IPS-NIHi11 (cell line): Measurements from ENCODE around the gene TRIM63.
A peak's percentile ranks its signal among the peaks of the same experiment; 100 is the strongest.
"Not testable (repeated sequence)": the region's sequence is repeated elsewhere in the genome, so short reads cannot be mapped to it uniquely, and the experiment has no call there.

ENCODE experiments used
- DNase-seq: peaks from one replicate; pipeline ENCODE4 v3.0.0; 2012; ENCODE audit warnings: mixed read lengths, low spot score

Gene TRIM63

DNA sequence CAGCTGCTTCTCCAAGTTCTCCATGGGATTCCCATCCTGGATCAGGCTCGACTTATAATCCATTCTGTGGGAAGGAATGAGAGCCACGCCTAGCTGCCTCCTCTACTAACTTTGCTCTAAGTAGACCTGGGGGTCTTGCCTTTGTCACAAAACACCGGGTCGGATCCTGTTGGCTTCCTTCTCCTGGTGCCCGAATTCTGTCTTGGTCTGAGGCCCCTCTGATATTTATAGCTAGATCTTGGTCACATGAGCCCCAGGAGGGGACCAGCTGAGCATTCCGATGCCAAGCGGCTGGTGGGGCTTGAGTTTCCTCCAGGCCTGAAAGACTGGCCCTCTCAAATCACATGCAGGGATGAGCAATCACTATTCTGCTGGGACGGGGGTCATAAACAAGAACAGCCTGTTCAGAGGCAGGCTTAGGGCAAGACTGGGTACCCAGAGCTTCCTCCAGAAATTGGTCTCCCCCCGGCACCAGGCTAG is at the start of gene TRIM63:
TSS of gene TRIM63 (minus strand) at position 199 of the 480 bp plus-strand sequence. CDS start at position 63, 136 bp downstream.
- DNase-seq = no peak

DNA sequence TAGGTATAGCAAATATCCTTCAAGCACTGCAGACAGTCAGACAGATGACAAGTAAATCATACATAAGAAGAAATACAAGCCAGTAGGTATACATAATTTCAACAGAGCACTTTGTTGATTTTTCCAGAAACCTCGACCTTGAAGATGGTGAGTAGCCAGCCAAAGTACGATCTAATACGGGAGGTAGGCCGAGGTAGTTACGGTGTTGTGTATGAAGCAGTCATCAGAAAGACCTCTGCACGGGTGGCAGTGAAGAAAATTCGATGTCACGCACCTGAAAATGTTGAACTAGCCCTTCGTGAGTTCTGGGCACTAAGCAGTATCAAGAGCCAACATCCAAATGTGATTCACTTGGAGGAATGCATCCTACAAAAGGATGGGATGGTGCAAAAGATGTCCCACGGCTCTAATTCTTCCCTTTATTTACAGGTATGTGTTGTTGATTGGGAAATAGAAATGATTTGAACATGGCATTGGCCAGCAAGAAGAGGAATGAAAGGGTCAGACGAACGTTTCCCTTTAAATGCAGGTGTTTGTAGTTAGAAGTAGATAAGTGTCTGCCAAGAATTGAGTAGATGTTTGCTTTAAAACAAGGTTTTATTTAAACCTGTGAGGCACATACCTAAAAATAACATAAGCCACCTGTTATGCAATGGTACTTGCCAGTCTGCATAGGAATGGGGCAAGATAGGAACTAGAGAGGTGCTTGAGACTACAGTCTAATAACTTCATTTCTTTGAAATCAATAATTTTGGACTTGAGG is 46.9 kb upstream of the TRIM63 start:
- DNase-seq = no peak

DNA sequence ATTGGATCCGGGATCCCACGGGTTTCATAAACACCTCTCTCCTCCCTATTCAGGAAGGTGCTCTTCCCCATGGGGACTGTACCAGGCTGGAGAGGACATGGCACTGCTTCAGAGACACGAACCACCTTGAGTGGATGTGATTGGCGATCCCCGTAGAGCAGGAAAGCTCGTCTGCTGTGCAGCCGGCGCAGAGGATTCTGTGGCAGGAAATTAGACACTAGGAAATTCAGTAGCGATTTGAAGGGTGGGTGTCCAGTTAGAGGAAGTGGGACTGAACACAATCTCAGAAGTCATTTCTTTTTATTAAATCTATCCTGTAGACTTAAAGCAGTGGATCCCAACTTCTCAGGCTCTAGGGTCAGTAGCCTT is 45.0 kb upstream of the TRIM63 start:
- DNase-seq = no peak

DNA sequence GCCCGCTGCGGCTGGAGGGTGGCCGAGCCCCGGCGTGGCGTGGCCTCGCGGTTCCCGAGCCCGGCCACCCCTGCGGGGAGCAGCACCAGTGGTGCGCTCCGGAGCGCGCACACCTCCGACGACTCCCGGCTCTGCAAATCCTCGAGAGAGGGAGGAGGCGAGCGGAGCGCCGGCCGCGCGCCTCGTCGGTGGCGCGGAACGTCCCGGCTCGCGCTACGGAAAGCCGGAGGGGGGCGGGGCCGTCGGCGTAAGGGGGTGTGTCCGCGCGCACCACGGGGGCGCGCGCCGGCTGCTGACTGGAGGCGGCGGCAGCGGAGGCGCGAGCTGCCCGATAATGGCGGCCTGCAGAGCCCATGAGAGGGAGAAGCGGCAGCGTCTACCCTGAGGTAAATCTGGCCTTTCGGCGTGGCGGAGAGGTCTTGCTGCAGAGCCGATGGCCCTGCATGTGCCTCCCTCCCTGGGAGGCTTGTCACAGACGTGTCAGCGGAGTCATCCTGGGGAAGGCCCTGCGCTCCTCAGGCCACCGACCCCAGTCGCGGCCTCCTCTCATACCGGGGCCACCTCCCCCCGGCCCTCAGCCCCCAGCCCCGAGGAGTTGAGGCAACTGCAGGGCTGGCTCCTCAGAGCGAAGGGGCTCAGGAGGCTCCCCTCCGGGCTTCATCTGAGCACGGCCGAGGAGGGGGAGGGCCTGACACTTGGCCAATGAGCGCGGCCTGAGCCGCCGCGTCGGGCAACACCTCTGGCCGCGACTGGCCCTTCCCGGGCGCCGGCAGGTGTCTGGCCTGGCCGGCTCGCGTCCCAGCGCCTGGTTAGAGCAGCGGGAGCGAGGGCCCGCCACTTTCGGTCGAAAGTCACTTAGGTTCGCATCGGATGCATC is 44.3 kb upstream of the TRIM63 start, which contains the start of gene PDIK1L:
TSS of gene PDIK1L (plus strand) at position 295 of the 877 bp plus-strand sequence. CDS start 2,485 bp downstream, outside the sequence.
- peak; percentile 92 for DNase-seq

DNA sequence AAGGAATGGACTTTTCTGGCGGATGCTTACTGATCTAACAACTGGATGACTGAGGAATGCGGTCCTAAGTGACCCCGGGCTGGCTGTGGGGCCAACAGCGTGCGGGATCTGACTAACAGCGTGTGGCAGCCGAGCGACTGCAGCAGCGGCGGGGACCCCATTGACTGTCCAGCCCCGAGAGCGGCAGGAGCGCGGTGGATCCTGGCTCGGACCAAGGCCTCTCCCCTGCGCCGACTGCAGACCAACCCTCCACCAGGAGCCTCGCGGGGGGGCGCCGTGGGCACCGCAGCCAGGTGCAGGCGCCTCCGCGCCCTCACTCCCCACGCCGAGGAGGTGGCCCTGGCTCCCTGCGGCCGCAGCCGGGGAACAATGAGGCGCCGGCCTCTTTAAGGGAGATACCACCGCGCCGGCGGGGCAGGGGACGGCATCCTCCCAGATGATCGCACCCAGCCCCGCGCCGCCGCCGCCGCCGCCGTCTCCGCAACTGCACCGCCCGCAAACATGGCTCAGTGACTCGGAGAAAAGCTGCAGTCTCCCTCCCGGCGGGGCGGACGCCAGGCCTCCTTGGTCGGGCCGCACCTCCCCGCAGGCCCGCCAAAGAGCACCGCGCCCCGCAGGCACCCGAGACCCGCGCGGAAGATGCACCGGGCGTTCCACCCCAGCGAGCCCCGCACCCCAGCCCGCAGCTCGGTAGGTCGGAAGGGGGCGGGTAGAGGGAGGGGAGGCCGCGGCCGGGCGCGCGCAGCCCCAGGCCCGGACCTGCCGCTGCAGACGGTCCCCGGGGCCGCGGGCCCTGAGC is 43.5 kb upstream of the TRIM63 start:
- peak; percentile 86 for DNase-seq

DNA sequence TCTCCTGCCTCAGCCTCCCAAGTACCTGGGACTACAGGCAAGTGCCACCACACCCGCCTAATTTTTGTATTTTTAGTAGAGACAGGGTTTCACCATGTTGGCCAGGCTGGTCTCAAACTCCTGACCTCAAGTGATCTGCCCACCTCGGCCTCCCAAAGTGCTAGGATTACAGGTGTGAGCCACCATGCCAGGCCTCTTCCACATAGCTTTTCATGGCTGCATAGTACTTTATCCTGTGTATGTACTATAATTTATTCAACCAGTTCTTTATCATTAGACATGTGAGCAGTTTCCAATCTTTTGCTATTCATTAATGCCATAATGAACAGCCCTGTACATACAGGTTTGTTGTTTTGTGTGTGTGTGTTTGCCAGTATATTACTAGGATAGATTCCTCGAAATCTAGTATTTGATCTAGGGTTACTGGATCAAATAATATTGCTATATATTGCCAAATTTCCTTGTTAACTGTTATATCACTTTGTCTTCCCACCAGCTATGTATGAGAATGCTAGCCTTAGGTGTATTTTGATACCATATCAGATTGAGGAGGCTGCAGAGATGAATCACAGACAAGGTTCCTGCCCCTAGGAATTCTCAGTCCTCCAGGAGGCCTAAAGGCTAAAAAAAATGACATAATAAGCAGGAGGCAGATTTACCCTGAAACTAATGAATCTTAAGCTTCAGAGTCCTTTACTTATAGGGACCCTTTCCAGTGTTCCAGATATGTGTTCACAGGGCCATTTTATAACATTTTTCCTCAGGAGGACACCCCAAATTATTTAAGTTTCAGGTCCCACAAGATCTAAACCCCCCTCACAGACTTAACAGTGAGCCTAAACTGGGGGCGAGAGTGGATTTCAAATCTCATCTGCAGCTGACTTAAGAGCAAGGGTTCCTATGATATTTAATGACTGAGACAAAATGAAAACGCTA is 42.1 kb upstream of the TRIM63 start:
- DNase-seq = no peak

DNA sequence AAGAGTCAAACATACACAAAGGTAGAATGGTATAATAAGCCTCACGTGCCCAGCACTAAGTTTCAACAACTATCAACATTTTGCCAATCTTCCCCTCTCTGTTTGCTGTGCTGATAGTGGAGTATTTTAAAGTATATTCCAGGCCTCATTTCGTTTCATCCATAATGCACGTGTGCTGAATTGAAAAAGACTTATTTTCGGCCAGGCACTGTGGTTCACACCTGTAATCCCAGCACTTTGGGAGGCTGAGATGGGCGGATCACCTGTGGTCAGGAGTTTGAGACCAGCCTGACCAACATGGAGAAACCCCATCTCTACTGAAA is 37.8 kb upstream of the TRIM63 start:
- DNase-seq = not testable (repeated sequence)

DNA sequence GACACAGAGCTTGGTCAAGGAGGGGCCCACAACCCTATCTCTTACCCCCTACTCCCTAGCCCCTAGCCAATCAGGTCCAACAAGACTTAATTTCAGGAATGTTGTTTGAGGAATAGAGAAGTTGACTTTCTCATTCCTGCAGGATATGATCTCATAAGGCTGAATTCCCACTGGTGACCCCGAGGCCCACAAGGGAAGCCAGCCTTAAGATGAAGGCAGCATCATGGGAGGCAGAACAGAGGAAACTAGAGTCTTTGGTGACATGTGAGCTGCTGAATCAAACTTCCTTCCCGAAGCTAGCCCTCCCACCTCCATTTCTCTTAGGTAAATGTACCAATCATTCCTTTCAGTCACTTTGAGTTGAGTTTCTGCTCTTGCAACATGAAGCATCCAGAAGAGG is 35.1 kb upstream of the TRIM63 start:
- no peak for DNase-seq

DNA sequence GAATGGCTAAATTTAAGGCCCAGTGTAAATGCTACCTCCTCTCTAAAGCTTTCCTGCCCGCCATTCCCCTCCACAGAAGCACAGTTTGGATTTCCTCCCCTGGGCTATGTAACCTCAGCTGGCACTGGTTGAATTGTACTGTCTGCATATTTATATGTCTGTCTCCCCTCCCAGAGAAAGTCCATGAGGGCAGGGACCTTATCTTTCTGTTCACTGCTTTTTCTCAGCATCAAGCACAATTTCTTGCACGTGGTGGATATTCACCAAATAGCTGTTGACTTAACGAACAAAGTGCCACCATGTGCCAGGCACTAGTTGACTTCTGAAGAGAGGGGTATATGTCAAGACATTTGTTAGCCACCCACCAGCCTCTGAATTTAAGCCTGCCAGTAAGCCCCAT is 34.7 kb upstream of the TRIM63 start:
- DNase-seq = no peak

DNA sequence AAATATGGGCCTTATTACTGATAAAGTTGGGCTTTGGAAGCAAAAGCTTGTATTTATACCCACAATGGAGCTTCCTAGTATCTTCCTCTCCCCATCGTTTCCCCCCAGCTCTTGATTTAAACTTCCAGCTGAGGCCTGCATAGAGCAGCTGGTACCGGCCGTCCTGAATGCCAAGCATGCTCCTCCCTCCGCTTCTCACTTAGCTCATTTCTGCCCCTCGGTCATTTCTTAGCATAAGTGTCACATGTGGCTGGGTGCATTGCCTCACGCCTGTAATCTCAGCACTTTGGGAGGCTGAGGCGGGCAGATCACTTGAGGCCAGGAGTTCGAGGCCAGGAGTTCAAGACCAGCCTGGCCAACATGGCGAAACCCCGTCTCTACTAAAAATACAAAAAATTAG is 32.8 kb upstream of the TRIM63 start:
- not testable (repeated sequence) for DNase-seq

DNA sequence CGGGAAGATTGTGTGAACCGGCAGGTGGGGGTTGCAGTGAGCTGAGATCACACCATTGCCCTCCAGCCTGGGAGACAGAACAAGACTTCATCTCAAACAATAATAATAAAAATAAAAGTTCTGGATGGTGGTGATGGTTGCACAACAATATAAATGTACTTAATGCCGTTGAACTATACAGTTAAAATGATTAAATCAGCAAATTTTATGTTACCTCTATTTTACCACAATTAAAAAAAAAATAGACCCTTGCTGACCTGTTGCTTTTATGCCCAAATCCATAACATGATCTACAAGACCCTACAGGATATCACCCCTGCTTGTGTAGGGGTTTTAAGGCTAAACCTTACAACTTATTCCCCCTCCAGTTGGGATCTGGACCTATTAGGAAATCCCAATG is 32.4 kb upstream of the TRIM63 start:
- DNase-seq = no peak

DNA sequence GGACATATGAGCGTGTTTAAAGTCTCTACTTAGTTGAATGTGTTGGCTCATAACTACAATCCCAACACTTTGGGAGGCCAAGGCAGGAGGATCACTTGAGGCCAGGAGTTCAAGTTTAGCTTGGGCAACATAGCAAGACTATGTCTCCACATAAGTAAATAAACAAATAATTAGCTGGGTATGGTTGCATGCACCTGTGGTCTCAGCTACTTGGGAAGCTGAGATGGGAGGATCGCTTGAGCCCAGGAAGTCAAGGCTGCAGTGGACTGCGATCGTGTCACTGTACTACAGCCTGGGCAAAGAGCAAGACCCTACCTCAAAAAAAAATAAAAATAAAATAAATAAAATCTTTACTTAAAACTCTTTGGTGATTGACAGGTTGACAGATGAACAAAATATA is 31.2 kb upstream of the TRIM63 start:
- no peak for DNase-seq

DNA sequence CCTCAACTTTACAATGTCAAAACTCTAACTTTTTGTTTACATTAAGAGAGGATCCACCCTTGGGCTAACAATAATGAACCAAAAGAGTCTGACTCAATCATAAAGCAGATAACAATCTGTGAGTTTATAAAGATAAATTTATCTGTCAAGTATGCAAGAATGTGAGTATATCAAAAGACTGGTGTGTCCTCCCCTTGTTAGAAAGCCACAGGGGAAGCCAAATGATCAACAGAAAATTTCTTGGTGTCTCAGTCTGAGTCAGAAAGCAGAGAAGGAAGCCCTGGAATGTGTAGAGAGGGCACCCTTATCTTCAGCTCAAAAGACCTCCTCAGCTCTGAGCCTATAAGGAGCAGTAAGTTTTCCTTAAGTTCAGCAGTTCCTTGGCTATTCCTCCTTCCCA is 30.3 kb upstream of the TRIM63 start:
- no peak for DNase-seq

DNA sequence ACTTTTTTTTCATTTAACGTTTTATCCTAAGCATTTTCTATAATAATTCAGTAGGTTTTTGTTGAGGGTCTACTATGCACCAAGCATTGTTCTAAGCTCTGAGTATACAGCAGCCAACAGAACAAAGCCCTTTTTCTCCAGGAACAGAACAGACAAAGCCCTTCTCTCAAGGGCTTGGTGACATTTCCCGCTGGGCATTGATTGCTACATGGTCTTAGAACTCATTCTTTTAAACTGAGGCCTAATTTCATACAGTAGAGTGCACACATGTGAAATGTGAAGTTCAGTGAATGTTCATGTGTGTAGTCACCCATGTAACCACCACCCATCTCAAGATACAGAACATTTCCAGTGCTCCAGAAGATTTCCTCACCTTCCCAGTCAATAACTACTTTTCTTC is 29.0 kb upstream of the TRIM63 start:
- no peak for DNase-seq

DNA sequence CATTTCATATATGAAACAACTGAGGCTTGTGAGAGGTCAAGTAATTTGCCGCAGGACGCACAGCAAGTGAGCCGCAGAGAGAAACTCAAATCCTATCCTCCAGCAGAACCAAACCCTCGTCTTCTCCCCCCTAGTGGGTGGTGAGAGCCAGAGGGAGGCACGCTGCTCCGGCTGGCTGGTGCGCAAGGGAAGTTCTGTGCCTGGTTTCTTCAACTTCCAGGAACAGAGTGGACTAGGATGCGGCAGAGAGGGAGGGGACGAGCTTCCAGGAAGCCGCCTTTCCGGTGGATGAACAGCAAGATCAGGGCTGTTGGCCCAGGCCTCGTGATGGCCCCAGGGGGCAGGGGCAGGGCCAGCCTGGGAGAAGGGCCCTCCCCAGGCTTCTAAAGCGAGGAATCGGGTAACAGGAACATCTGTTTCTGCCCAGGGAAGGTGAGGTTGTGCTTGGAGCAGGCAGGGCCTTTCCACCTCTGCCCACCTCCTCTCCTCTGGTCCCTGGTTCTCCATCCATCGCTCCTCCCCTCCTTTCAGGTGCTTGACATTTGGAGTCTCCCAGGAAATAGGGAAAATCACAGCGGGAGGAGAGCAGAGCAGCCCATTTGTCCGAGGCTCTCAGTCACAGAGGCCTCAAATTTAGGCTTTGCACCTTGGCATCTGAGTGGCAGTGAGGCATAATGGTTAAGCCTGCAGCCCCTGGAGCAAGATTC is 27.4 kb upstream of the TRIM63 start:
- DNase-seq = peak; percentile 81

DNA sequence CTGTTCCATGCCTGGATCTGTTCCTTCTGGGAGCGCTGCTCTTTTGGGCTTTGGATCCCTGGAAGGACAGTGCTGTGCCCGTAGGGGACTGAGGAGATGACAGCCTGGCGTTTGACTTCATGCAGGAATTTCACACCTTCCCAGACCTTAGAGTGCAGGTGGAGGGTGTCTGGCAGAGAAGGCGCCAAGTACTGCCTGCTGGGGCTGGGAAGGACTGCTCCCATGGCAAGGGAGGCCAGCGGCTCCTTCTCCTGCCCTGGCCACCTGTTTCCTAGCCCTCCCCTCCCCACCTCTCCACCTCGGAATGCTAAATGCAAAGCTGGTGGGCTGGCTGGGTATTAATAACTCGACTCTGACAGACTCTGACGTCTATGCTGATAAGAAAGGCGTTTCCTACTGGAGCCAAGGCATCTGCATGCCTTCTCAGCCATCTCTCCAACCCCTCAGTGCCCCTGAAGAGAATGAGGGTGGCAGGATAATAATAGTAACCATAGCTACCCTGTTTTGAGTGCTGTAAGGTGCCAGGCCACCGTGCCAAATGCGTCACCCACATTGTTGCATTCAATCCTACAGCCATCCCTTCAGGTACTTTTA is 26.7 kb upstream of the TRIM63 start:
- no peak for DNase-seq

DNA sequence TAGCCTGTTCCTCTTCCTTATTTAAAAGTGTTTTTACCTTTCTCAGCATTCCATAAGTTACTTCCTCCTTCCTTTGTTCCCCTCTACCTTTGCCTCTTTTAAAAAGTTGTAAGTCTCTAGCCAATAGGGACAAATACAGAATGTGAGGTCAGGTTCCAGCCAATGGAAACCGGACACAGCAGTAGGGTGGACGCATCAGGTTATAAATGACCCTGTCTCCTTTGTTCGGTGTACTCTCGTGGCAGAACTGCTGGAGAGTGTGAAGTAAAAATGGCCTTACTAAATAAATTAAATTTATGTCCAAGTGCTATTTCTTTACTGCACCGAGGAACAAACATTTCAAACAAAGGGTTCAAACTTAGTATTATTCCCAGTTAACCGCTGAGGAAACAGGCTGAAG is 26.1 kb upstream of the TRIM63 start:
- not testable (repeated sequence) for DNase-seq

DNA sequence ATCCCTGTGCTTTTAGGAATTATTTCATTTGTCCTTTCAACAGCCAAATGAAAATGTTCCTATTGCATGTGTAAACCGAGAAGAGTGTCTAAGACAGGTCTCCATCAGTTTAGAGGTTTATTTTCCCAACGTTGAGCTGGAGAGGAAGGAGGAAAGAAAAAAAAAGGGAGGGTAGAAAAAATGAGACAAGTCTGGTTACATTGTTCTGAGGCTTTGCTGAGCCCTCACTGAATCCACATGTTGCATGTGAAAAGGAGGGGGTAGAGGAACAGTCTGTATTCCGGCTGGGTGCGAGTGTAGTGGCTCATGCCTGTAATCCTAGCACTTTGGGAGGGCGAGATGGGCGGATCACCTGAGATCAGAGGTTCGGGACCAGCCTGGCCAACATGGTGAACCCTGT is 25.0 kb upstream of the TRIM63 start:
- no peak for DNase-seq

DNA sequence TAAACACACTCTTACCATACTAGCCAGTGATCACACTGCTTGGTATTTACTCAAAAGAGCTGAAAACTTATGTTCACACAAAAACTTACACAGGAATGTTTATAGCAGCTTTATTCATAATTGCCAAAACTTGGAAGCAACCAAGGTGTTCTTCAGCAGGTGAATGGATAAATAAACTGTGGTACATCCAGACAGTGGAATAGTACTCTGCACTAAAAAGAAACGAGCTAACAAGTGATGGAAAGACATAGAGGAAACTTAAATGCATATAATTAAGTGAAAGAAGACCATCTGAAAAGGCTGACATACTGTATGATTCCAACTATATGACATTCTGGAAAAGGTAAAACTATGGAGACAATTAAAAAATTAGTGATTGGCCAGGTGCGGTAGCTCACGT is 23.5 kb upstream of the TRIM63 start:
- DNase-seq = no peak

DNA sequence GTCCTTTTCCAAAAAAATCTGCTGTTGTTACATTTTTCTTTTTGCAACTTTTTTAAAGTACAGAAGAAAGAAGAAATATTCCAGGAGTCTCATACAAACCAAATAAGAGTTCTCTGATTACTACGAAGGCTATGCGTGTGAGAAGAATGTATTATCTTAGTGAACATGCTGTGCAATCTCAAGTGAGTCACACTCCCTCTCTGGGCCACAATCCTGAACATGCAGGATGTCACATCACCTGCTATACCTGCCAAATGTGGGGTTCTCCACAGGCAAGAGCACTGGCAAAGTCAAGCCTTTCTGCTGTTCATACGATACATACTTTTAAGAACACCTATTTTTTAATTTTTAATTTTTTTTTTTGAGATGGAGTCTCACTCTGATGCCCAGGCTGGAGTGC is 21.7 kb upstream of the TRIM63 start:
- no peak for DNase-seq
